GM23338 (cell line): ENCODE results near the gene GNA12. TPM values are rescaled to one million over a fixed set of nuclear protein-coding genes. Genes with fewer than 3 reads are reported as not detected.
A peak's percentile ranks its signal among the peaks of the same experiment; 100 is the strongest.

Experiments
- ATAC-seq: fragments of 200-7000 bp; cut with Tn5 transposase; 3 replicates; pipeline ENCODE4 v1.9.1; 2020
- DNase-seq: peaks from one replicate; pipeline ENCODE4 v3.0.0-alpha.2; 2015; ENCODE audit warnings: low spot score
- H2AFZ ChIP-seq: fragments of 200-600 bp; sonication (generic); 2 replicates; pipeline ENCODE4 v1.8.0; 2016; ENCODE audit warnings: antibody characterized with exemption, mild to moderate bottlenecking, moderate library complexity
- H3F3A ChIP-seq: fragments of 200-600 bp; sonication (generic); replicated peaks from 2 replicates; pipeline ENCODE4 v1.8.0; 2017; ENCODE audit warnings: antibody characterized with exemption, mixed run types, low read depth
- H3K27ac ChIP-seq: fragments of 200-600 bp; sonication (generic); 2 replicates; pipeline ENCODE4 v1.6.1; 2016; ENCODE audit warnings: low read depth
- H3K27me3 ChIP-seq: fragments of 200-600 bp; sonication (generic); 2 replicates; pipeline ENCODE4 v1.8.0; 2016; ENCODE audit warnings: mild to moderate bottlenecking, mixed run types, moderate library complexity; ENCODE audit not compliant: insufficient read depth
- H3K36me3 ChIP-seq: fragments of 200-600 bp; sonication (generic); 2 replicates; pipeline ENCODE4 v1.8.0; 2016; ENCODE audit warnings: mild to moderate bottlenecking; ENCODE audit not compliant: insufficient read depth
- H3K4me1 ChIP-seq: fragments of 200-600 bp; sonication (generic); 2 replicates; pipeline ENCODE4 v1.8.0; 2016; ENCODE audit warnings: mild to moderate bottlenecking, moderate library complexity; ENCODE audit not compliant: insufficient read depth
- H3K4me2 ChIP-seq: fragments of 200-600 bp; sonication (generic); 2 replicates; pipeline ENCODE4 v1.7.1; 2017; ENCODE audit warnings: mixed run types
- H3K4me3 ChIP-seq: fragments of 200-600 bp; sonication (generic); 2 replicates; pipeline ENCODE4 v1.6.1; 2016; ENCODE audit warnings: mixed run types
- H3K79me2 ChIP-seq: fragments of 200-600 bp; sonication (generic); replicated peaks from 2 replicates; pipeline ENCODE4 v1.8.0; 2017; ENCODE audit warnings: mild to moderate bottlenecking; ENCODE audit not compliant: insufficient read depth
- H3K9me2 ChIP-seq: fragments of 200-600 bp; sonication (generic); 2 replicates; pipeline ENCODE4 v1.8.0; 2017; ENCODE audit not compliant: insufficient read depth
- H4K20me1 ChIP-seq: fragments of 200-600 bp; sonication (generic); replicated peaks from 2 replicates; pipeline ENCODE4 v1.8.0; 2017; ENCODE audit warnings: mild to moderate bottlenecking; ENCODE audit not compliant: insufficient read depth
- H3K27ac Mint-ChIP-seq: 2 replicates; pipeline ENCODE4 v1.8.0; 2020; ENCODE audit warnings: inconsistent platforms, mild to moderate bottlenecking, moderate library complexity, mixed read lengths
- H3K27me3 Mint-ChIP-seq: 3 replicates; pipeline ENCODE4 v1.8.0; 2022; ENCODE audit warnings: low read depth, mild to moderate bottlenecking, moderate library complexity, mixed read lengths, inconsistent platforms; ENCODE audit not compliant: insufficient read depth, poor library complexity
- H3K36me3 Mint-ChIP-seq: 3 replicates; pipeline ENCODE4 v1.8.0; 2021; ENCODE audit warnings: low read depth, mild to moderate bottlenecking, inconsistent platforms, moderate library complexity, mixed read lengths
- H3K4me1 Mint-ChIP-seq: 3 replicates; pipeline ENCODE4 v1.8.0; 2020; ENCODE audit warnings: mild to moderate bottlenecking, inconsistent platforms, mixed read lengths
- H3K4me3 Mint-ChIP-seq: 3 replicates; pipeline ENCODE4 v1.8.0; 2021; ENCODE audit warnings: moderate library complexity, mild to moderate bottlenecking, inconsistent platforms, mixed read lengths
- H3K9me3 Mint-ChIP-seq: 3 replicates; pipeline ENCODE4 v1.8.0; 2020; ENCODE audit warnings: moderate library complexity, mild to moderate bottlenecking, inconsistent platforms, mixed read lengths
- CREB1 ChIP-seq: fragments of 250-450 bp; sonication (Bioruptor Pico); IDR thresholded peaks from 2 replicates; pipeline ENCODE4 v1.5.0; 2020; ENCODE audit warnings: low read depth, mild to moderate bottlenecking, moderate library complexity
- EZH2 ChIP-seq: fragments of 200-600 bp; sonication (generic); IDR thresholded peaks from one replicate; pipeline ENCODE4 v1.8.0; 2017; ENCODE audit warnings: antibody characterized with exemption, mild to moderate bottlenecking, low read depth; ENCODE audit not compliant: unreplicated experiment
- EZH2phosphoT487 ChIP-seq: fragments of 200-600 bp; sonication (generic); IDR thresholded peaks from one replicate; pipeline ENCODE4 v1.8.1; 2018; ENCODE audit warnings: antibody characterized with exemption; ENCODE audit not compliant: unreplicated experiment
- POLR2AphosphoS5 ChIP-seq: IDR thresholded peaks from 2 replicates; pipeline ENCODE4 v1.6.1; 2016; ENCODE audit warnings: antibody characterized with exemption, low read depth
- ZNF114 ChIP-seq: fragments of 250-450 bp; sonication (Bioruptor Pico); IDR thresholded peaks from 2 replicates; pipeline ENCODE4 v1.5.0; 2020; ENCODE audit warnings: mild to moderate bottlenecking, moderate library complexity
- ZNF331 ChIP-seq: fragments of 250-450 bp; sonication (Bioruptor Pico); IDR thresholded peaks from 2 replicates; pipeline ENCODE4 v1.5.0; 2020; ENCODE audit warnings: low read depth, mild to moderate bottlenecking, moderate library complexity
- ZNF462 ChIP-seq: fragments of 250-450 bp; sonication (Bioruptor Pico); IDR thresholded peaks from 2 replicates; pipeline ENCODE4 v1.5.0; 2020; ENCODE audit warnings: mild to moderate bottlenecking, moderate library complexity
- polyA plus RNA-seq: library from polyadenylated mRNA; unstranded; fragments of >200 nt; fragmentation: Nextera tagmentation; extraction: Ambion mirVana; gene quantifications from 2 replicates; pipeline ENCODE4 v1.2.1, GENCODE V29; 2016
- total RNA-seq: library from RNA; depleted of rRNA; stranded (reverse); fragments of >200 nt; shearing (Covaris generic); gene quantifications from 2 replicates; pipeline ENCODE4 v1.2.3, GENCODE V29; 2014
- TF ChIP-seq, protein P1 (sequence below), 2 experiments: fragments of 200-600 bp in 1 of 2; sonication (generic) in 1 of 2; conservative IDR thresholded peaks; 2 replicates each; pipeline versions ENCODE4 v1.5.1 to v1.6.1; 2016 to 2017; ENCODE audit warnings: antibody characterized with exemption in 2 of 2, low read depth in 2 of 2, mild to moderate bottlenecking in 2 of 2, moderate library complexity in 1 of 2
- TF ChIP-seq, protein P2 (sequence below): IDR thresholded peaks from 2 replicates; pipeline ENCODE4 v1.6.1; 2016; ENCODE audit warnings: antibody characterized with exemption

The GNA12 gene
- total and polyA plus RNA-seq, 2 experiments from 2014 or later: 24.0 to 87.7 TPM

DNA sequence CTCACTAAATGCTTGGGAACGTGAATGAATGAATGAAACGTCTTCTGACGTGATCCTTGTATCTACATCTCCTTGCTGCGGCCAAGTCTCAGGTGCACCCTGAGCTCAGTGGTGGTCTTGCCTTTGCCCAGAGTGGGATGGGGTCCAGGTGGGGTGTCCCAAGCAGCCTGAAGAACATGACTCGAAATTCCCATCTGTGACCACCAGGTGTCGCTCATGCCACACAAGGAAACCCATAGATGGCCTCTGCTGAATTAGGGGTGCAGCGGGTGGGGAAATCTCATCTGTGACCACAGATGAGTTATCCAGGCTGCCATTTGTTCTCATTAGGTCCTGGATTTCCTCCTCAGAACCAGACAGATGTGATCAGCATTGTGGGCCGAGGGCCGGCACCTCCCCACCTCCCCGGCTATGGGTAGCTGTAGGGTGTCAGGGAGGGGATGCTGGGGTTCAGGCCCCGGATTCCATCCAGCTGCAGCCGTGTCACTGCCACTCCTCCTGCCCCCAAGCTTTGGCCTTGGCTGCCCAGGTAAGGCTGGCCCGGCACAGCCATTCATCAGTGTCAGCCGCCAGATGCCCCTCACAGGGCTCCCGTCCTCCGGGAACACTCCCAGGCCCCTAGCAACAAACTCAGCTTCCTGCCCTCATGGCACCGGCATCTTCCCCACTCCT lies 21.0 kb upstream of the GNA12 start:
- Mint-ChIP-seq H3K4me3 (no peak overlapping the region), H3K27me3 (peaks cover 7% of the 10 kb centered on the region), H3K27ac (no peak overlapping the region), H3K9me3 (no peaks in the 10 kb centered on the region), H3K36me3 (no peaks in the 10 kb centered on the region), H3K4me1 (peaks cover 14% of the 10 kb centered on the region)
- Histone ChIP-seq H3K4me3 (no peak overlapping the region), H3K4me1 (peaks cover 13% of the 10 kb centered on the region; the same call in 1 of the 2 replicates), H3K79me2 (no peaks in the 10 kb centered on the region), H3K27ac (no peak overlapping the region), H3K9me2 (no peaks in the 10 kb centered on the region), H4K20me1 (no peaks in the 10 kb centered on the region), H3K4me2 (no peak overlapping the region), H2AFZ (0 out of 2 replicates have a peak overlapping the region, but pooled peaks have one; percentile 23), H3K36me3 (no peaks in the 10 kb centered on the region), H3K27me3 (no peaks in the 10 kb centered on the region), H3F3A (0 out of 2 replicates have a peak, but pooled peaks cover 7% of the 10 kb centered on the region)
- DNase-seq (peak; percentile 88), ATAC-seq (peak; percentile 88)
- no peak for TF ChIP-seq ZNF462 (CRISPR knock-in tag)
- no peak for TF ChIP-seq EZH2
- no peak for TF ChIP-seq CREB1 (CRISPR knock-in tag)
- TF ChIP-seq ZNF114 (CRISPR knock-in tag): no peak
- TF ChIP-seq, protein P1, sequence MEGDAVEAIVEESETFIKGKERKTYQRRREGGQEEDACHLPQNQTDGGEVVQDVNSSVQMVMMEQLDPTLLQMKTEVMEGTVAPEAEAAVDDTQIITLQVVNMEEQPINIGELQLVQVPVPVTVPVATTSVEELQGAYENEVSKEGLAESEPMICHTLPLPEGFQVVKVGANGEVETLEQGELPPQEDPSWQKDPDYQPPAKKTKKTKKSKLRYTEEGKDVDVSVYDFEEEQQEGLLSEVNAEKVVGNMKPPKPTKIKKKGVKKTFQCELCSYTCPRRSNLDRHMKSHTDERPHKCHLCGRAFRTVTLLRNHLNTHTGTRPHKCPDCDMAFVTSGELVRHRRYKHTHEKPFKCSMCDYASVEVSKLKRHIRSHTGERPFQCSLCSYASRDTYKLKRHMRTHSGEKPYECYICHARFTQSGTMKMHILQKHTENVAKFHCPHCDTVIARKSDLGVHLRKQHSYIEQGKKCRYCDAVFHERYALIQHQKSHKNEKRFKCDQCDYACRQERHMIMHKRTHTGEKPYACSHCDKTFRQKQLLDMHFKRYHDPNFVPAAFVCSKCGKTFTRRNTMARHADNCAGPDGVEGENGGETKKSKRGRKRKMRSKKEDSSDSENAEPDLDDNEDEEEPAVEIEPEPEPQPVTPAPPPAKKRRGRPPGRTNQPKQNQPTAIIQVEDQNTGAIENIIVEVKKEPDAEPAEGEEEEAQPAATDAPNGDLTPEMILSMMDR (conservative IDR thresholded peaks at IDR 0.05; ENCODE audit: low read depth in 2 of 2): peak; percentile 92 to 97
- no peak for TF ChIP-seq POLR2AphosphoS5
- TF ChIP-seq, protein P2, sequence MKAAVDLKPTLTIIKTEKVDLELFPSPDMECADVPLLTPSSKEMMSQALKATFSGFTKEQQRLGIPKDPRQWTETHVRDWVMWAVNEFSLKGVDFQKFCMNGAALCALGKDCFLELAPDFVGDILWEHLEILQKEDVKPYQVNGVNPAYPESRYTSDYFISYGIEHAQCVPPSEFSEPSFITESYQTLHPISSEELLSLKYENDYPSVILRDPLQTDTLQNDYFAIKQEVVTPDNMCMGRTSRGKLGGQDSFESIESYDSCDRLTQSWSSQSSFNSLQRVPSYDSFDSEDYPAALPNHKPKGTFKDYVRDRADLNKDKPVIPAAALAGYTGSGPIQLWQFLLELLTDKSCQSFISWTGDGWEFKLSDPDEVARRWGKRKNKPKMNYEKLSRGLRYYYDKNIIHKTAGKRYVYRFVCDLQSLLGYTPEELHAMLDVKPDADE: no peak
- TF ChIP-seq ZNF331 (CRISPR knock-in tag): no peak
- TF ChIP-seq EZH2phosphoT487: no peak
